WTC11 (cell line): ENCODE measurements around the gene RBM3.

Experiments used
- CBFB ChIP-seq: sonication (generic); formaldehyde crosslinking; IDR thresholded peaks from 2 replicates; pipeline ENCODE4 v1.8.1; 2022; ENCODE audit warnings: mild to moderate bottlenecking, low read depth, missing genetic modification reagents
- CTCF ChIP-seq: fragments of 200-600 bp; IDR thresholded peaks from 2 replicates; pipeline ENCODE4 v1.8.0; 2022; ENCODE audit warnings: antibody characterized with exemption
- EMX1 ChIP-seq: fragments of 250-450 bp; sonication (Bioruptor Pico); IDR thresholded peaks from 2 replicates; pipeline ENCODE4 v1.8.0; 2021; ENCODE audit warnings: mild to moderate bottlenecking
- HMGXB4 ChIP-seq: sonication (generic); formaldehyde crosslinking; IDR thresholded peaks from 2 replicates; pipeline ENCODE4 v1.8.1; 2023; ENCODE audit warnings: mild to moderate bottlenecking, moderate library complexity, missing genetic modification reagents
- IRF2 ChIP-seq: sonication (generic); formaldehyde crosslinking; IDR thresholded peaks from 2 replicates; pipeline ENCODE4 v1.8.0; 2022; ENCODE audit warnings: low read depth, missing genetic modification reagents, borderline replicate concordance
- NR1H2 ChIP-seq: sonication (generic); formaldehyde crosslinking; IDR thresholded peaks from 2 replicates; pipeline ENCODE4 v1.9.0; 2021; ENCODE audit warnings: mild to moderate bottlenecking, moderate library complexity, missing genetic modification reagents
- SP1 ChIP-seq: sonication (generic); formaldehyde crosslinking; conservative IDR thresholded peaks from 2 replicates; pipeline ENCODE4 v1.8.1; 2022; ENCODE audit warnings: missing genetic modification reagents
- TP53 ChIP-seq: sonication (generic); formaldehyde crosslinking; IDR thresholded peaks from 2 replicates; pipeline ENCODE4 v1.8.1; 2023; ENCODE audit warnings: mild to moderate bottlenecking, missing genetic modification reagents
- ZNF317 ChIP-seq: sonication (generic); formaldehyde crosslinking; IDR thresholded peaks from 2 replicates; pipeline ENCODE4 v1.8.1; 2023; ENCODE audit warnings: low read depth, mild to moderate bottlenecking, moderate library complexity, missing genetic modification reagents, borderline replicate concordance
- ZNF416 ChIP-seq: fragments of 250-450 bp; sonication (Bioruptor Pico); IDR thresholded peaks from 2 replicates; pipeline ENCODE4 v1.9.0; 2021; ENCODE audit warnings: mild to moderate bottlenecking, inconsistent platforms
- TF ChIP-seq, protein P1 (sequence below): sonication (generic); formaldehyde crosslinking; IDR thresholded peaks from 2 replicates; pipeline ENCODE4 v1.8.1; 2022; ENCODE audit warnings: low read depth, mild to moderate bottlenecking, moderate library complexity, missing genetic modification reagents, borderline replicate concordance
- TF ChIP-seq, protein P2 (sequence below): fragments of 250-450 bp; sonication (Bioruptor Pico); IDR thresholded peaks from 2 replicates; pipeline ENCODE4 v2.1.2; 2022; ENCODE audit warnings: mild to moderate bottlenecking, moderate library complexity

DNA sequence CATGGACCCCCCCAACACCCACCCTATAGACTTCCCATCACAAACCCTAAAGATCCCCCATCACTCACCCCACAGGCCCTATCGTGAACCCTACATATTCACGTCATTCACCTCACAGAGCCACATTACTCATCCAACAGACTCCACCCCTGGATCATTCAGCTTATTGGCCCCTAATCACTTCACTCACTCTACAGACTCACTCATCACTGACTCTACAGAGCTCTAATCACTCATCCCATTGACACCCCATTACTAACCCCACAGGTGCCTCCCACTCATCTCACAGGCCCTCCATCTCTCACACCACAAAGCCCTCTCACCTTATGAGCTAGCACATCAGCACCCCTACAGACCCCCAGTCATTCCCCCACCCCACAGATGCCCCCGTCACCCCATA, 41.1 kb upstream of the RBM3 start:
- no peak for TF ChIP-seq CTCF
- TF ChIP-seq ZNF317: no peak
- TF ChIP-seq HMGXB4 (CRISPR knock-in tag): no peak
- TF ChIP-seq IRF2: no peak
- no peak for TF ChIP-seq CBFB
- no peak for TF ChIP-seq ZNF416 (CRISPR knock-in tag)
- TF ChIP-seq TP53: no peak
- TF ChIP-seq, protein P1, sequence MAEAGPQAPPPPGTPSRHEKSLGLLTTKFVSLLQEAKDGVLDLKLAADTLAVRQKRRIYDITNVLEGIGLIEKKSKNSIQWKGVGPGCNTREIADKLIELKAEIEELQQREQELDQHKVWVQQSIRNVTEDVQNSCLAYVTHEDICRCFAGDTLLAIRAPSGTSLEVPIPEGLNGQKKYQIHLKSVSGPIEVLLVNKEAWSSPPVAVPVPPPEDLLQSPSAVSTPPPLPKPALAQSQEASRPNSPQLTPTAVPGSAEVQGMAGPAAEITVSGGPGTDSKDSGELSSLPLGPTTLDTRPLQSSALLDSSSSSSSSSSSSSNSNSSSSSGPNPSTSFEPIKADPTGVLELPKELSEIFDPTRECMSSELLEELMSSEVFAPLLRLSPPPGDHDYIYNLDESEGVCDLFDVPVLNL (CRISPR knock-in tag): no peak
- TF ChIP-seq, protein P2, sequence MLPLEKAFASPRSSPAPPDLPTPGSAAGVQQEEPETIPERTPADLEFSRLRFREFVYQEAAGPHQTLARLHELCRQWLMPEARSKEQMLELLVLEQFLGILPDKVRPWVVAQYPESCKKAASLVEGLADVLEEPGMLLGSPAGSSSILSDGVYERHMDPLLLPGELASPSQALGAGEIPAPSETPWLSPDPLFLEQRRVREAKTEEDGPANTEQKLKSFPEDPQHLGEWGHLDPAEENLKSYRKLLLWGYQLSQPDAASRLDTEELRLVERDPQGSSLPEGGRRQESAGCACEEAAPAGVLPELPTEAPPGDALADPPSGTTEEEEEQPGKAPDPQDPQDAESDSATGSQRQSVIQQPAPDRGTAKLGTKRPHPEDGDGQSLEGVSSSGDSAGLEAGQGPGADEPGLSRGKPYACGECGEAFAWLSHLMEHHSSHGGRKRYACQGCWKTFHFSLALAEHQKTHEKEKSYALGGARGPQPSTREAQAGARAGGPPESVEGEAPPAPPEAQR (CRISPR knock-in tag): no peak
- TF ChIP-seq NR1H2 (CRISPR knock-in tag): no peak
- no peak for TF ChIP-seq EMX1
- TF ChIP-seq SP1: no peak
